Right renal pelvis (tissue), 4 donors: ENCODE results near the gene ATP5MC2. TPM values are rescaled to one million over a fixed set of nuclear protein-coding genes. Genes with fewer than 3 reads are reported as not detected.
"Not testable (repeated sequence)": the region's sequence is repeated elsewhere in the genome, so short reads cannot be mapped to it uniquely, and the experiment has no call there.

Experiments used
- DNase-seq, 4 donors: peaks; one replicate each; pipeline ENCODE4 v3.0.0-alpha.2; 2013; ENCODE audit warnings: low read depth in 4 of 4, low spot score in 3 of 4, missing footprints in 1 of 4
- polyA plus RNA-seq, 4 donors: library from polyadenylated mRNA; unstranded; fragments of 120-200 nt; gene quantifications; one replicate each; pipeline ENCODE4 v1.2.1, GENCODE V29; 2013; ENCODE audit not compliant: insufficient read length in 4 of 4

ATP5MC2 gene
- polyA plus RNA-seq = 100 to 1,000 TPM; 523 to 667 (median 570) TPM

DNA sequence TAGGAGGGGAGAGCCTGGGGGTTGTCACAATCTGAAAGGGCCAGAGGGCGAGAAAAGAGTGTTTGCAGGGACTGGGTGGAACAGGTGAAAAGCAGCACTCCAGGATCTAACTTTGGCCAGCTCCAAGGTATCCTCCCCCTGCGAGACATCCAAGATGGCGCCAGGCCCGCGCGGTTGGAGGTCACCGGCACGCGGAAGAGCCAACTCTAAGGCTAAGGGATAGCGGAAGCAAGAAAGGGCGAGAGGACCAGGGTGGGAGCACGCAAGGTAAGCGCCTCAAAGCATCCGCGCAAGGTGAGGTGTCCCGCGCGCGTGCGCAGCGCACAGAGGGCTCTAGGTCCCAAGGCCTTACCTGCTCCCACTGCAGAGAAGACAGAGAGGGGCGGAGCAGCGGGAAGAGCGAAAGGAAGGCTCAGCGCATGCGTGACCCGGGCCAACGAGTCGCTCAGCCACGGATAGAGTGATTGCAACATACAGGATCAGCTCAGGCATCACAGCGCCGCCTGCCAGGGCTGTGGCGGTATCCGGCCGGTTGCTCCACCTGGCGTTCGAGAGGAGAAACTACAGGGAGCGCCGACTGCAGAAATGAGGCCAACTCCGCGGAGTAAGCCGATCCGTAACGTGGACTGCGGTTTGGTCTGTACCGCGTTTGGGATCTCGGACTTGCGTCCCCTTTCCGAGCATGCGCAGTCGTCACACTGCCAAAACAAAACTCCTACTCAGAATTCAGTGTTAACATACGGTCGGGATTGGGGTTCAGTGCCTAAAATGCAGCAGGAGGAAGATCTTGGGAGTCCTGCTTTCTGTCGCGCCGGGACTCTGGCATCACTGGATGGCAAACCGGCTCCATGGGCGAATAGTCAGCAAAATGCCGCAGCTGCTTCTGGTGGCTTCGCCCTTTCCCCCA lies at the start of gene ATP5MC2:
Gene ATP5MC2, minus strand, starts transcription at position 383 of the 907 bp plus-strand sequence. CDS start 3,469 bp downstream, outside the sequence.
- DNase-seq = peak; percentile 96 to 99 (median 98)

DNA sequence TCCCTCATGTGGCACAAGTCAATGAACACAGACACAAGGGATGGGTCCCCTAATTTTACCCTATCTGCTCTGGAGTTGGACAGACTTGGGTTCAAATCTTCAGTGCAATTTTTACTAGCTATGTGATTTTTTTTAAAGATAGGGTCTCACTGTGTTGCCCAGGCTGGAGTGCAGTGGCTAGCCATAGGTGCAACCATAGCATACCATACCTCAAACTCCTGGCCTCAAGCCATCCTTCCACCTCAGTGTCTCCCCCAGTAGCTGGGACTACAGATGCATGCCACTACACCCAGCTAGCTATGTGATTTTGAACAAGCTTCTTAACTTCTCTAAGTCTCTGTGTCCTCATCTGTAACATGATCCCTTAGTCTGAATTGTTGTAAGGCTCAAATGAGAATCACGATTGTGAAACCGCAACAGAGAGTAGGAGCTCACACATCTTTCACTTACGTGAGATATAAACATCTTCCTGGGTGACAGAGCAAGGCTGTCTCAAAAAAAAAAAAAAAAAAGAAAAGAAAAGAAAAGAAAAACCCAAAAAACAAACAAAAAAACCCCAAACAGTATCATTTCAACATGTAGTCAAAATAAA lies 46.7 kb upstream of the ATP5MC2 start:
- DNase-seq = no peak

DNA sequence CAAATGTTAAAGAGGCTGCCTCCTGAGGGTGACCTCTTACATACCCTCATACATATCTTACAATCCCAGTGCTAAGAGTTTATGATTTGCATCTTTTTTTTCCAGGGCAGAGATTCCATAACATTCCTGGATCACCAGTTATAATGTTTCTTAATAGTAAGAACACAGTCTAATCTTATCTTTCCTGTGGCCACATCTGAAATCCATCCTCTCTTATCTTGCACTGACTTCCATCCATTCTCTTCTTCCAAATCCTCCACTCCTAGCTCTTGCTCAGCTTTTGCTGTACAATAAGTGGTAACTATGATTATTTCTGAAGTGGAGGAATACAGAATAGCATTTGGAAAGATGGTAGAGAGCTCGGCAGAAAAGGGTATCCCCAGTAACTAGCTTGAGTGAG lies 45.1 kb upstream of the ATP5MC2 start:
- no peak for DNase-seq

DNA sequence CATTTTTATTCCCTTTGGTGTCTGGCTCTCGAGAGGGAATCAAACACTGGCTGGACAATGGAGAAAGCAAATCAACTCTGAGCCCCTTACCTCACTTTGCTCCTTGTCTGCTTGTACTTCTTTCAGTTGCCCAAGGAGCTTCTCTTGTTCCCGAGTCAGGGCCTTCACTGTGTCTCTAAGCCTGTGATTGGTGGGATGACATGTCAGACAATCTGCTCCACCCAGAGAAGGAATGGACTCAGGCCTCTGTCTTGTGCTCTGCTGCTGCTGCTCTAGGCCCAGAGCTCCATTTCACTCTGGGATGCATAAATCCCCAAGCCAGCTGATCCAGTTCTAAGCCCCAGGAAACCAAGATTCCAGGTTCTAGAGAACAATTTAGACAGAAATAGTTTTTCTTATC lies 43.8 kb upstream of the ATP5MC2 start:
- DNase-seq = no peak

DNA sequence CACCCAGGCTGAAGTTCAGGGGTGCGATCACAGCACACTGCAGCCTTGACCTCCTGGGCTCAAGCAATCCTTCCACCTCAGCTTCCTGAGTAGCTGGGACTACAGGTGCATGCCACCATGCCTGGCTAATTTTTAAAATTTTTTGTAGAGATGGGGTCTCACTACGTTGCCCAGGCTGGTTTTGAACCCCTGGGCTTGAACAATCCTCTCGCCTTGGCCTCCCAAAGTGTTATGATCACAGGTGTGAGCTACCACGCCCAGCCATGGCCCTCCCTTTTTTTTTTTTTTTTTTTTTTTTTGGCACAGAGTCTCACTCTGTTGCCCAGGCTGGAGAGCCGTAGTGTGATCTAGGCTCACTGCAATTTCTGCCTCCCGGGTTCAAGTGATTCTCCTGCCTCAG lies 42.7 kb upstream of the ATP5MC2 start:
- DNase-seq = not testable (repeated sequence)

DNA sequence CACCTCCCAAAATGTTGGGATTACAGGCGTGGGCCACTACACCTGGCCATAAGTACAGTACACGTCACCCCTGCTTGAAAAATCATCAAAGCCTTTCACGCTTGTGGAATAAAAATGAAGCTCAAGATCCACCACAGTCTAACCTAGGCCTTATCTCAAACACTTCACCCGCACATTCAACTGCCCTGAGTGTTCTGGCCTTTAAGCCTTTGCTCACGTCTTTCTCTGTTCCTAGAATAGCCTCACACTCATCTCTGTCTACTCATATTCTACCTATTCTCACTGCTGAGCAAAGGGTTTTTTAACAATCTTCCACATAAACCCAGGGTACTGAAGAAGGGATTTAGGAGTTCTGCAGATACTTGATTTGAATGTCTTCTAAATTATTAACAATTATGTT lies 41.4 kb upstream of the ATP5MC2 start:
- DNase-seq = no peak

DNA sequence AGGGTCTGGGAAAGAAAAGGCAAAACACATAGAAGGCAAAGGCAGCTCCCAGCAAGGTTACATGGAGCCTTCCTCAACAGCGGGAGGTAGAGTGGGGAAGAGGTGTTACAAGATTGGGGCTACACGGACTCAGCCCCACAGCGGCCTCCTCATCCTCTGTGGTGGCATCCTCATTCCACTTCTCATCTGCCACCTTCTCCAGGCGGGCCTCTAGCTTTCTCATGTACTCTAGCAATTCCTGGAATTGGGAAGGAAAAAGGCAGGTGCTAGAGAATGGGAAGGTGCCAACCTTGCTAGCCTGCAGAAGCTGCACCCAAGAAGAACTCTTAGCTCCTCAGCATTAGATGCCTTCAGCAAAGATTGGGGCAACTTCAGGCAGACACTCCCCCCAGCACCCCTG lies 38.1 kb upstream of the ATP5MC2 start:
- no peak for DNase-seq

DNA sequence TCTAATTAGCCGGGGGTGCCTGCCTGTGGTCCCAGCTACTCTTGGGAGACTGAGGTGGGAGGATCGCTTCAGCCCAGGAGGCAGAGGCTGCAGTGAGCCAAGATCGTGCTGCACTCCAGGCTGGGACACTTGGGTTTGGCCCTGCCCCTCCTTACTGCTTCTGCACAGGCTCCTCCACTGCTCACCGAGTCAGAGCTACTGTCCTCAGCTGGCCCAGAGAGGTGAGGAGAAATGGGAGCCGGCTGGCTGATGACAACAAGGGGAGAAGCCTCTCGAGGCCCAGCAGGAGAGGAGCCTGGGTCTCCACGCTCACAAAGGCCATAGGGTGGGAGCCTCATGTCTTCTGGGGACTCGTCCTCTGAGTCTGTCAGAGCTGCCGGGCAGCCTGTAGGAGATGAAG lies 37.6 kb upstream of the ATP5MC2 start:
- no peak for DNase-seq

DNA sequence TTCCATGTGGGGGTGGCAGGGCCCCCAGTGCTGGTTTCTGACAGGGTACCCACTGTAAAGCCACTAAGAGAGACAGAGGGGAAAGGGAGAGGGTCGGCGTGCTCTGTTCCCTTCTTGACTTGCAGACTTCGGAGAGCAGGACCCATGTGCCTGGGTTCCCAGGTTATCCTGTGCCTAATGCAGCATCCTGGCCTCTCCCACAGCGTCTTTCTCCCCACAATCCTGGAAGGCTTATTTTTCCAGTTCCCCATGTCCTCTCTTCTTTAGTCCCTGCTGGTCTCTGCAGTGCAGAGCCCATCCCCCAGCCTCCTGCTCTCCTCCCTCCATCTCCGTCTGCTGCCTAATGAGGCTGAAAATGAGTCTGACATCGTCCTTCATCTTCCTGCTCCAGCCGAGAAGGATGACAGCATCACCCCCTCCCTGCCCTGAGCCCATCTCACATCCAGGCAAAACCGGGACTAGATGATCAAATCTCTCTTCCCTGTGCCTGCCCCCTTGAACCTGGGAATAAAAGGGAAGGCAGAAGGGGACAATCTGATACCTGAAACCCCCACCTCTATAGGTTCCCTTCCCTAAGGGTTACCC lies 36.3 kb upstream of the ATP5MC2 start:
- no peak for DNase-seq

DNA sequence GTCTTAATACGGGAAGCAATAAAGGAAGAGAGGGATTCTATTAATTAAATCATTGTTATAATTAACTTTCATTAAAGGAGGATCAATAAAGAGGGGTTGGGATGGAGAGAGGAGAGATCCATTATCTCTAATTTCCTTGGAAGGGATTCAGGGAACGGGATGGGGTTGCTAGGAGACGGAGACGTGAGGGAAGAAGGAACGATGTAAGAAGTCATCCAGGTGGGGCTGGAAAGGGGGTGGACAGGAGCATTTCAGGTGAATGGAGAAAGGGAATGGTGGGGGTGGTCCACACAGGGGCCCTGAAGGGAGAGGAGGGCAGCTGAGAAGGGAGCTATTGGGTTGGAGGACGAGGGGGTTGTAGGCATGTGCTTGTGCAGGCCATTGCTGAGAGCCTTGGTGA lies 34.2 kb upstream of the ATP5MC2 start:
- DNase-seq = no peak

DNA sequence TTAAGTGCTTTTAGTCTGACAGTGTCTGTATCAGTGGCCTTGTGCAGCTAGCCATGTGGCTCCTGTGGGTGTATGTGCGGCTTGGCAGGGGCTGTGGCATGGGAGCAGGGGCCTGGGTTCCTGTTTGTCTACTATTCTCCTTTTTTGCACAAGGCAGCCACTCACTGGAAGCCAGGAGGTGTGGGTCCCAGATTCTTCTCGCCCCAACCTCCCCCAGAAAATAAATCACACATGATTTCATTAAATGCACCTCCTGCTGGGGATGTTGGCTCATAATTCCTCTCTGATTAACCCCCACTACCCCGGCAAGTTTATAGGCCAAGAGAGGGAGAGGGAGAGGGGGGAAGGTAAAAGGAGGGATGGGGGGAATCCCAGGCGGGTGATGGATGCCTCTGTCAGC lies 33.8 kb upstream of the ATP5MC2 start:
- DNase-seq = no peak

DNA sequence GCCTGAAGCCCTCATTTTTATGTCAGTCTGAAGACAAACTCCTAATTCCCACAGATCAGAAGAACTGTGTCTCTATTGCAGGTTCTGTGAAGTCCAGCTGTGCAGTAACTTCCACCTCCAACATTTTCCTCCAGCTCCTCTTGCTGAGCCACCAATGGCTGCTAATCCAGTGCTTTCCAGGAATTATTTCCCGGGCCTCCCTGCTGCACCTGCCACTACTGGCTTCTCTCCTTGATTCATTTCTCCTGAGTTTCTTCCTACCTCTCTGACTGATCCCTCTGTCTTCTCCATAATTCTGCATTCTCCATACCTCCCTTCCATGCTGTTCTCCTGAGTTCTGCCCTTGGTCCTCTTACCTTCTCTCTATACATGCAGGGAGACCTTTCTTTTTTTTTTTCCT lies 30.2 kb upstream of the ATP5MC2 start:
- no peak for DNase-seq

DNA sequence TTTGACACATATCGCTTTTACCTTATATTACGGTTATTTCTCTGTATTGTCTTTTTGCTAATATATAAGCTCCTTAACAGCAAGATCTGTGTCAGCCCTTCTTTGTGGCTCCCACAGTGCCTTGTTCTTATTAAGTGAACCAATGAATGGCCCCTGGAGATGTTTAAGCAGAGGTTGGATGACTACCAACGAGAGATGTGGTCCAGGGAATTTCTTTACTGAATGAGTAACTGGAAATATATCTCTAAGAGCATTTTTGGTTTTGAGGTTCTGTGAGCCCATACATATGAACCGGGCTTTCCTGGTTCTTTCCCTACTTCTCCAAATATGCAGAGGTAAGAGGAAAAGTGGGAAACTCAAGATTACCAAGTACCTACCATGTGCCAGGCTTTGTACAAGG lies 27.9 kb upstream of the ATP5MC2 start:
- DNase-seq = no peak

DNA sequence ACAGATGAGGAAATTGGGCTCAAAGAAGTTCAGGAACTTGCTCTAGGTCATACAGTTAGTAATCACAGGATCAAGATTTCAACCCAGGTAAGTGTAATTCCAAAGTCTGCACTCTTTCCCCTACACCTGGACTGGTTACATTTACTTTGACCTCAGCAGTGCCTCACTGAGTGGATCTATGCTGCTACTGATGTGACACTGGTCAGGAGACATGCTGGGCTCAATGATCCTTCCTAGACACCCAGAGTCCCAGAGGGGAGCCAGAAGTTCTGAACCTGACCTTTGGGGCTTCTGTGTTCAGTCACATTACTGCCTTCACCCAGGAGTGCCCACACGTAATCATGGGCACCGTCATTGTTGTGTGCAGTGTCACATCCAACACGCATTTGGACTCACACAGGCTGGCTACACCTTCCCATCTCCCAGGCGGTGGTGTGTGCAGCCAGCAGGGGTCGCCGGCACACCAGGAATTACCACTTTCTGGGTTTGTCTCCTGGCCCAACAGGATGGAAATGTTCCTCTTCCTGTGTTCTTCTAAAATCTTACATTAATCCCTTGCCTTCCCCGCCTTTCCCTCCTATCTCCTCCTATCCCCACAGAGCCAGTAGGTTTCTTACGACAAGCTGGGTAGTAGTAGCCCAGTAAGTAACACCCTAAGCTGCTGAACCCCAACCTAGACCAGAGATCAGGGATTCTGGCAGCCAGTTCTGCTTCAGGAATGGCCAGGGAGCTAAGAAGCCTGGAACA lies 25.8 kb upstream of the ATP5MC2 start:
- DNase-seq = peak in 1 of 4 donors; percentile 69

DNA sequence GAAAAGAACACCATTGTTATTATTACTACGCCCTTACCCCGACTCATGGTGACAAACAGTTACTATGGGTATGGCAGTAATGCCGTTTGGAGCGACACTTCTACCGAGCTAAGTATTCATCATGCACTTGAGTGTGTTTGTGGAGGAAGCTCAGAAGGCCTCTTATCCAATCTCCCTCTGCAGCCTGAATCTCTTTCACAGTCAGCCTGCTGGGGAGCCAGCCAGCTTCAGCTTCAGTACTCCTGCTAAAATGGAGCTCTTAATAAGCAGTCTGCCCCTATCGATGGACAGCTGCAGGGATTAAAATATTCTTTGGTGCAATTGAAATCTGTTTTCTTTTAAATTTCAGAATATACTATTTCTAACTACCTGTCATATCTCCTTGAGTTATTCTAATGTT lies 24.7 kb upstream of the ATP5MC2 start:
- no peak for DNase-seq

DNA sequence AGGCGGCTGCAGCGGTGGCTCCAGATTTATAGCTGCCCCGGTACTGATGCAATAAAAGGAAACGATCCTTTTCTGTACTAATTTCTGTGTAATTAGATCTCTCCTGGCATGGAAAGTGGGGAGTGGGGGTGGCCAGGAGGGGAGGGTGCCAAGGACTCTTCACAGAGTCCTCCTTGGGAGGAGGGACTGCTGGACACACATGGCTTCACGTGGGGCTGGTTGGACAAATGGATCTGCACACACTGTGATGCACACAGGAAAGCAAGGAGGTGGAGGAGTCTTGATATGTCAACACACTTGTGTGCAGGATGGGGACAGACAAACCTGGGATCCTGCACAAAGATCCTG lies 23.8 kb upstream of the ATP5MC2 start:
- no peak for DNase-seq

DNA sequence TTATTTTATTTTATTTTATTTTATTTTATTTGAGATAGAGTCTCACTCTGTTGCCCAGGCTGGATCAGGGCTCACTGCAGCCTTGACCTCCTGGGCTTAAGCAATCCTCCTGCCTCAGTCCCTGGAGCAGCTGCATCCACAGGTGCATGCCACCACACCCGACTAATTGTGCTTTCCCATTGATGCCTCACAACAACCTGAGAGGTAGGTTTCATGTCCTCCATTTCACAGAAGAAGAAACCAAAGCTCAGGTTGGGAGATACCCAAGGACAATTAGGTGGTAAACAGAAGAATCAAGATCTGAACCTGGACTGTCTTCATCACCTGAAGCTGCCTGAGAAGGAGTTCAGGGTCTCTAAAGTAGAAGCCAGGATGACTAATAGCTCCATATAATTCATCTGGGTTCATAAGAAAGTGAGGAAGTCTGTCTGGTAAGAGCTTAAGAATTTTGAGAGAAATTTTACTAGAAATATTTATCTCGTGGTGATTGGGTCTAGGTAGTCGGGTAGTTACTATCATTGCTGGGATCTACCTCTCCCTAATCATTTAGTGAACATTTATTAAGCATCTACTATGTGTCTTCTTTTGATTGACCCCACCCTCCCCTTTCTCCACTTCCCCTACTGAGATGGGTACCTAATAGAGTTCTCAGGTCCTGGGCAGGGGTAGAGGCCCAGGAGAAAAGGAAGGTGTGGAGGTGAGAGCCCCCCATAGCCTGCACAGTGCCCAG lies 23.2 kb upstream of the ATP5MC2 start:
- no peak for DNase-seq

DNA sequence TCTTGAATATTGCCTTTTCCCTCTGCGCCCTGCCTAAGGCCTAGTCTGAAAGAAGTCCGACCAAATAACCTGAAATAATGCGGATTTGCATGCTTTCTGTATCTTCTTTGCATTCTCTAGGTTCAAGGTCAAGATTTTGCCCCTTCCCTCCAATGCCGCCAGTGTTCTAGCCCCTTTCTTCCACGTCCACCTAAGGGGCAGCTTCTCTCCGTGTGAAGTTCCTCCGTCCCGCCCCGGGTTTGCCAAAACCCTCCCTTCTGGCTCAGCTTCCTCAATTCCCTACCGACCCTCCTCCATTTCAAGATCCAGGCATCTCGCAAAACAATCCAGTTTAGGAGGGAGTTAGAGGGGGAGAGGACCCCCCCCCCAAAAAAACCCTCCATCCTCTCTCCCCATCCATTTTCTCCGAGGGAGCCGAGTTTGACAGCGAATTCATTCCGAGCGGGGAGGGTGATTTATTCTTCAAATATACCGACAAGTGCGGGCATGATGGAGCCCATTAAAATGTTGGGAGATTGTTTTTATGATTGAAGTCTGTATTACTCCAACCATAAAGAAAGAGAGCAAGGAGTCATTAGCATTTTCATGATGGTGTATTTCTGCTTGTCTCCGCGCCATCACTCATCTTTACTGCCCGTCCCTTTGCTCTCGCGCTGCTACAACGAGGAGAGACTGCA lies 20.9 kb upstream of the ATP5MC2 start:
- no peak for DNase-seq

DNA sequence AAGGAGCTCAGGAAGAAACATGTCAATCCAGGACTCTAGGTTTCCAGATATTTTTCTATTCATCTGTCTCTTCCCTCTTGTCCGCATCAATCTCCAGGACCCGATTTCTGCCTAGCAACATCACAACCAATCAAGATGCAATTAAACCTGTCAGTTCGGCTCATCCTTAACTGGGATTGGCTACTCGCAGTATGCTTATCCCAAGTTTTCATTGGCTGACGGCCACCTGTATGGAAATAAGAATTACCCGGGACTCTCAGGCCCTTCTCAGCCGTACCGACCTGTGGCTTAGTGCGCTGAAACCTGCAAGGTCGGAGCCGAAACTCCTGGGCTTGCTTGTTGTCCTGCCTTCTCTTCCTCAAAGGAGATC lies 20.4 kb upstream of the ATP5MC2 start:
- peak in 2 of 4 donors; percentile 71 to 87 for DNase-seq
